Fibroblast of lung (primary cell): Measurements from ENCODE around the gene ATG9A. TPM values are rescaled to one million over a fixed set of nuclear protein-coding genes. Genes with fewer than 3 reads are reported as not detected.
A peak's percentile ranks its signal among the peaks of the same experiment; 100 is the strongest.

Experiments used
- DNase-seq, 2 donors: peaks; one replicate each; pipeline versions ENCODE4 v3.0.0 to v3.0.0-alpha.2; 2010; ENCODE audit warnings: low read depth in 2 of 2
- H2AFZ ChIP-seq: 2 replicates; pipeline ENCODE4 v1.5.1; 2012; ENCODE audit warnings: low read length, control low read depth, inconsistent platforms
- H3K27ac ChIP-seq: 2 replicates; pipeline ENCODE4 v1.5.1; 2011; ENCODE audit warnings: low read length, control low read depth; ENCODE audit not compliant: insufficient read depth
- H3K27me3 ChIP-seq: 2 replicates; pipeline ENCODE4 v1.5.1; 2011; ENCODE audit warnings: mild to moderate bottlenecking, low read length; ENCODE audit not compliant: control insufficient read depth, insufficient read depth
- H3K36me3 ChIP-seq: 2 replicates; pipeline ENCODE4 v1.5.1; 2011; ENCODE audit warnings: low read length; ENCODE audit not compliant: control insufficient read depth, insufficient read depth
- H3K4me1 ChIP-seq: 2 replicates; pipeline ENCODE4 v1.5.1; 2011; ENCODE audit warnings: low read length; ENCODE audit not compliant: control insufficient read depth, insufficient read depth; ENCODE audit errors: extremely low read depth
- H3K4me2 ChIP-seq: 2 replicates; pipeline ENCODE4 v1.5.1; 2011; ENCODE audit warnings: low read length, control low read depth; ENCODE audit not compliant: insufficient read depth; ENCODE audit errors: extremely low read depth
- H3K4me3 ChIP-seq, 4 experiments: fragments of 200-600 bp in 1 of 4; sonication (generic) in 1 of 4; replicated peaks in 1 of 4; 2 replicates each; pipeline ENCODE4 v1.5.1; 2011 to 2016; ENCODE audit warnings: low read length in 4 of 4, low read depth in 3 of 4, mild to moderate bottlenecking in 3 of 4, control low read depth in 2 of 4, inconsistent platforms in 1 of 4, mixed read lengths in 1 of 4; ENCODE audit not compliant: insufficient read depth in 1 of 4; ENCODE audit errors: control extremely low read depth in 1 of 4
- H3K79me2 ChIP-seq: 2 replicates; pipeline ENCODE4 v1.5.1; 2012; ENCODE audit warnings: mild to moderate bottlenecking, low read length, inconsistent platforms; ENCODE audit not compliant: control insufficient read depth, insufficient read depth
- H3K9ac ChIP-seq: 2 replicates; pipeline ENCODE4 v1.5.1; 2011; ENCODE audit warnings: mild to moderate bottlenecking, low read length, control low read depth; ENCODE audit not compliant: insufficient read depth
- H3K9me3 ChIP-seq: 2 replicates; pipeline ENCODE4 v1.5.1; 2012; ENCODE audit warnings: low read depth, low read length; ENCODE audit not compliant: control insufficient read depth, insufficient read depth
- H4K20me1 ChIP-seq: 2 replicates; pipeline ENCODE4 v1.5.1; 2011; ENCODE audit warnings: low read length; ENCODE audit not compliant: control insufficient read depth, insufficient read depth; ENCODE audit errors: extremely low read depth
- EZH2 ChIP-seq: IDR thresholded peaks from 2 replicates; pipeline ENCODE4 v1.5.1; 2012; ENCODE audit warnings: low read length, control low read depth, mild to moderate bottlenecking; ENCODE audit errors: missing control alignments
- polyA plus RNA-seq, 2 donors: library from polyadenylated mRNA; depleted of rRNA in 1 of 2; stranded (reverse) in 1 of 2; unstranded in 1 of 2; fragments of >200 nt; gene quantifications; 2 replicates each; pipeline ENCODE4 v1.2.1, GENCODE V29; 2011 to 2012; ENCODE audit warnings: missing spikeins in 1 of 2
- total RNA-seq: library from RNA; depleted of rRNA; stranded (reverse); fragments of >200 nt; gene quantifications from 2 replicates; pipeline ENCODE4 v1.2.1, GENCODE V29; 2014
- TF ChIP-seq, protein P1 (sequence below), 2 donors: IDR thresholded peaks in 1 of 2; conservative IDR thresholded peaks in 1 of 2; 1 replicate in 1 of 2; 2 replicates in 1 of 2; pipeline ENCODE4 v1.5.1; 2011 to 2012; ENCODE audit warnings: low read length in 2 of 2, control low read depth in 1 of 2, inconsistent platforms in 1 of 2, low read depth in 1 of 2, mild to moderate bottlenecking in 1 of 2

ATG9A gene
- total and polyA plus RNA-seq, 2 donors (not counting 1 experiment from before 2014, with no cell fraction given), result 47.2 to 68.2 TPM

DNA sequence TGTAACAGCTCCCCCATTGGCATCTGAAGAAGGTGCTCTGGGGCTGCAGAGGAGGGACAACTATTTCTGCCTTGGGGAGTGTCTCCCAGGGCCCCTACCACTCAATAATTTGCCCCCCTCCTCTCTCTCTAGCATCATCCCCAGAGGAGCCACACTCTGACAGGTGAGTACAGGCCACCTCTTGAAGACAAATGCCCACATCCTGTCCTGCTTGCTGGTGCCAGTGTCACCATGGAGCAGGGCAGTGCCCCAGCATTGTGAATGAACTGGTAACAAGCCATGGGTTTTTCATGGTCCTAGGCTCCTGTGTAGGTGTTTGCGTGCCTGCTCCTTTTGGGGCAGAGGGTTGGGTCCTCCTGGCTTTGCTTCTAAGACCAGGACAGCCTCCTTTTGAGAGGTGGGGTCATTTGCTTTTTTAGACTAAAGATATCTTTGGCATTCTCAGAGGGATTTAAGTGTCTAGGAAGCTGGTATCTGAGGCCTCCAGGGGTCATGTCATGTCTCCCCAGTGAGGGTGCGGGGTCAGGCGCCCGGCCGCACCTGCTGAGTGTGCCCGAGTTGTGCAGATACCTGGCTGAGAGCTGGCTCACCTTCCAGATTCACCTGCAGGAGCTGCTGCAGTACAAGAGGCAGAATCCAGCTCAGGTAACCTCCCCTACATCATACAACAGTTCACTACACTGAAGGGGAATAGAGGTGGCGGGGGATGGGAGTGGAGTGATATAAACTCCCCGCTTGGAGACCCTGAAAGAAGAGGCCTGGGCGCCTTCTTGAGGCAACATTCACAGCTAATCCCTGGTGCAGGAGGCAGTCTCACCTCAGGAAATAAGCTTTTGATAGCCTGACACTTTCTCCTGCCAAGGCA is 49.6 kb downstream of the ATG9A start:
- H3K9me3 ChIP-seq, result no peaks in the 10 kb centered on the region
- peaks cover 13% of the 10 kb centered on the region for H3K36me3 ChIP-seq
- H3K4me3 ChIP-seq, result peak overlapping the region in 2 of 4 experiments; percentile 91 to 93
- TF ChIP-seq, protein P1, sequence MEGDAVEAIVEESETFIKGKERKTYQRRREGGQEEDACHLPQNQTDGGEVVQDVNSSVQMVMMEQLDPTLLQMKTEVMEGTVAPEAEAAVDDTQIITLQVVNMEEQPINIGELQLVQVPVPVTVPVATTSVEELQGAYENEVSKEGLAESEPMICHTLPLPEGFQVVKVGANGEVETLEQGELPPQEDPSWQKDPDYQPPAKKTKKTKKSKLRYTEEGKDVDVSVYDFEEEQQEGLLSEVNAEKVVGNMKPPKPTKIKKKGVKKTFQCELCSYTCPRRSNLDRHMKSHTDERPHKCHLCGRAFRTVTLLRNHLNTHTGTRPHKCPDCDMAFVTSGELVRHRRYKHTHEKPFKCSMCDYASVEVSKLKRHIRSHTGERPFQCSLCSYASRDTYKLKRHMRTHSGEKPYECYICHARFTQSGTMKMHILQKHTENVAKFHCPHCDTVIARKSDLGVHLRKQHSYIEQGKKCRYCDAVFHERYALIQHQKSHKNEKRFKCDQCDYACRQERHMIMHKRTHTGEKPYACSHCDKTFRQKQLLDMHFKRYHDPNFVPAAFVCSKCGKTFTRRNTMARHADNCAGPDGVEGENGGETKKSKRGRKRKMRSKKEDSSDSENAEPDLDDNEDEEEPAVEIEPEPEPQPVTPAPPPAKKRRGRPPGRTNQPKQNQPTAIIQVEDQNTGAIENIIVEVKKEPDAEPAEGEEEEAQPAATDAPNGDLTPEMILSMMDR (conservative IDR thresholded peaks at IDR 0.05 in 1 of 2, IDR thresholded peaks at IDR 0.05 in 1 of 2; ENCODE audit: low read depth in 1 of 2, low read length in 2 of 2), result no peak
- TF ChIP-seq EZH2, result no peak
- DNase-seq, result no peak
- peaks cover 9% of the 10 kb centered on the region for H3K4me1 ChIP-seq
- H3K27ac ChIP-seq, result no peak overlapping the region
- peaks cover 21% of the 10 kb centered on the region for H3K79me2 ChIP-seq
- H4K20me1 ChIP-seq, result no peaks in the 10 kb centered on the region
- no peak overlapping the region for H2AFZ ChIP-seq
- no peaks in the 10 kb centered on the region for H3K27me3 ChIP-seq
- H3K9ac ChIP-seq, result no peak overlapping the region
- peak overlapping the region; percentile 86 for H3K4me2 ChIP-seq

DNA sequence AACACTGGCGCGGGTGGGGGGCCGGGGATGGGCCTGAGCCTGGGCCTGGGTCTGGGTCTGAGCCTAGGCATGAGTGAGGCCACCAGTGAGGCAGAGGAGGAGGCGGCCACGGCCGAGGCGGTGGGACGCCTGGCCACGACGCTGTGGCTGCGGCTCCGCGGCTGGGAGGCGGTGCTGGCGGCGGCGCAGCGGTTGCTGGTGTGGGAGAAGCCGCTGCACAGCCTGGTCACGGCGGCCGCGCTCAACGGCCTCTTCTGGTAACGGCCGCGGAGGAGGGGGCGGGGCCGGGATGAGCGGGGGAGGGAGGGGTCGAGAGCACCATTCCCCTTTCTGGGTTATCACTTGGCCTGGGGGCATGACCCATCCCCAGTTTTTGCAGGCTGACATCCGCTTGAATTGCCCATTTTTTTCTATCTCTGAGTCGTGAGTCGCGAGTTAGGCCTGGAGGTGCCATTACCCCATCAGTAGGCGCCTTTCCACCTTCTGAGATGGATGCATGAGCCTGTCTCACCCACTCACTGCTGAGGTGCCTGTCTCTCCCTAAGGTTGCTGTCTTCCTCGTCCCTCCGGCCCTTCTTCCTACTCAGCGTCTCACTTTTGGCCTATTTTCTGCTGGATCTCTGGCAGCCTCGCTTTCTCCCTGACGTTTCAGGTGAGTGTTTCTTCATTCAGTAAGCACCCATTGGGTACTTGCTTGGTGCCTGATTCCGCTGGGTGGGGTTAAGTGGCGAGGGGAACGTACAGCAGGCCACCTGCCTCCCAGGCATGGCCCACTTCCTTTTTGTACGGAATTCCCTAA is 50.9 kb downstream of the ATG9A start:
- peaks cover 15% of the 10 kb centered on the region for H3K36me3 ChIP-seq
- peaks cover 23% of the 10 kb centered on the region for H3K79me2 ChIP-seq
- H3K4me2 ChIP-seq, result peak overlapping the region; percentile 86
- peak overlapping the region; percentile 91 for H3K9ac ChIP-seq
- peak overlapping the region; percentile 17 for H3K27ac ChIP-seq
- H4K20me1 ChIP-seq, result no peaks in the 10 kb centered on the region
- no peak for TF ChIP-seq EZH2
- TF ChIP-seq, protein P1 (conservative IDR thresholded peaks at IDR 0.05 in 1 of 2, IDR thresholded peaks at IDR 0.05 in 1 of 2; ENCODE audit: low read depth in 1 of 2, low read length in 2 of 2), result no peak
- peak overlapping the region; percentile 61 to 93 (median 78) for H3K4me3 ChIP-seq
- H3K27me3 ChIP-seq, result no peaks in the 10 kb centered on the region
- DNase-seq, result peak in 1 of 2 donors; percentile 28
- H3K4me1 ChIP-seq, result peaks cover 9% of the 10 kb centered on the region
- H3K9me3 ChIP-seq, result no peaks in the 10 kb centered on the region
- peak overlapping the region; percentile 69 for H2AFZ ChIP-seq
